OCI-LY1 (cell line): Measurements from ENCODE around the gene CEP135.

ENCODE experiments used
- EZH2 ChIP-seq: fragments of 200-600 bp; sonication (generic), shearing (Covaris generic); IDR thresholded peaks from 2 replicates; pipeline ENCODE4 v1.8.0; 2017; ENCODE audit warnings: borderline replicate concordance, mixed run types, mild to moderate bottlenecking, antibody characterized with exemption, low read length, moderate library complexity, mixed read lengths
- TF ChIP-seq, protein P1 (sequence below): fragments of 200-600 bp; sonication (generic), shearing (Covaris generic); IDR thresholded peaks from 2 replicates; pipeline ENCODE4 v1.5.1; 2017; ENCODE audit warnings: mild to moderate bottlenecking, antibody characterized with exemption, low read length, moderate library complexity, mixed read lengths

DNA sequence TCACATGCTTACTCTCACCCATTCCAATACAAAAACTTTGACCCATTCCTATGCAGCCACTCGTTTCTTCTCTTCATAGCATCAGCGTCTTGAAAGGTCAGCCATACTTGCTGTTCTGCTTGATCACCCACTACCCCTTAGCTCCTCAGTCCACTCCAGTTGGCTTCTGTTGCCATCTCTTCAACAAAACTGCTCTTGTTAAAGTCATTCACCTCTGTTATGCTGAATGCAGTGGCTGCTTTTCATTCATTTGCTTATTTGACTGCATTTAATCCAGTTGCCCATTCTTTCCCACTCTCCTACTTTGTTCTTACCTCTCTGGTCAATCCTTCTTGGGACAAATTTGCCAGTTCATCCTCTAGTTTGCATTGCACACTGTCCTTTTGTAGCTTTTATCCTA is 24.9 kb downstream of the CEP135 start:
- TF ChIP-seq, protein P1, sequence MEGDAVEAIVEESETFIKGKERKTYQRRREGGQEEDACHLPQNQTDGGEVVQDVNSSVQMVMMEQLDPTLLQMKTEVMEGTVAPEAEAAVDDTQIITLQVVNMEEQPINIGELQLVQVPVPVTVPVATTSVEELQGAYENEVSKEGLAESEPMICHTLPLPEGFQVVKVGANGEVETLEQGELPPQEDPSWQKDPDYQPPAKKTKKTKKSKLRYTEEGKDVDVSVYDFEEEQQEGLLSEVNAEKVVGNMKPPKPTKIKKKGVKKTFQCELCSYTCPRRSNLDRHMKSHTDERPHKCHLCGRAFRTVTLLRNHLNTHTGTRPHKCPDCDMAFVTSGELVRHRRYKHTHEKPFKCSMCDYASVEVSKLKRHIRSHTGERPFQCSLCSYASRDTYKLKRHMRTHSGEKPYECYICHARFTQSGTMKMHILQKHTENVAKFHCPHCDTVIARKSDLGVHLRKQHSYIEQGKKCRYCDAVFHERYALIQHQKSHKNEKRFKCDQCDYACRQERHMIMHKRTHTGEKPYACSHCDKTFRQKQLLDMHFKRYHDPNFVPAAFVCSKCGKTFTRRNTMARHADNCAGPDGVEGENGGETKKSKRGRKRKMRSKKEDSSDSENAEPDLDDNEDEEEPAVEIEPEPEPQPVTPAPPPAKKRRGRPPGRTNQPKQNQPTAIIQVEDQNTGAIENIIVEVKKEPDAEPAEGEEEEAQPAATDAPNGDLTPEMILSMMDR, result no peak
- no peak for TF ChIP-seq EZH2
